Heart right ventricle (tissue), 16 donors: ENCODE results near the gene GRIN3A. TPM values are rescaled to one million over a fixed set of nuclear protein-coding genes. Genes with fewer than 3 reads are reported as not detected.
"Not testable (repeated sequence)": the region's sequence is repeated elsewhere in the genome, so short reads cannot be mapped to it uniquely, and the experiment has no call there.

Source experiments
- ATAC-seq, 8 donors: fragments of 200-7000 bp; cut with Tn5 transposase; one replicate each; pipeline ENCODE4 v1.9.1; 2020; ENCODE audit warnings: mild to moderate bottlenecking in 8 of 8, moderate library complexity in 8 of 8, moderate number of reproducible peaks in 1 of 8
- DNase-seq, 2 donors: peaks; one replicate each; pipeline ENCODE4 v3.0.0-alpha.2; 2020
- H3K27ac ChIP-seq, 10 donors: fragments of 200-600 bp; sonication (generic) in 2 of 10; one replicate each; pipeline versions ENCODE4 v1.5.0 to v1.8.0; 2020 to 2022; ENCODE audit warnings: mild to moderate bottlenecking in 3 of 10
- H3K27me3 ChIP-seq, 7 donors: fragments of 200-600 bp; one replicate each; pipeline ENCODE4 v1.8.0; 2021 to 2022; ENCODE audit warnings: mild to moderate bottlenecking in 2 of 7
- H3K36me3 ChIP-seq, 9 donors: fragments of 200-600 bp; sonication (generic) in 1 of 9; one replicate each; pipeline versions ENCODE4 v1.5.0 to v1.8.0; 2020 to 2022; ENCODE audit warnings: mild to moderate bottlenecking in 2 of 9
- H3K4me1 ChIP-seq, 9 donors: fragments of 200-600 bp; sonication (generic) in 1 of 9; one replicate each; pipeline versions ENCODE4 v1.5.0 to v1.8.0; 2020 to 2022; ENCODE audit warnings: mild to moderate bottlenecking in 4 of 9
- H3K4me3 ChIP-seq, 10 donors: fragments of 200-600 bp; sonication (generic) in 2 of 10; one replicate each; pipeline versions ENCODE4 v1.5.0 to v1.8.0; 2020 to 2022; ENCODE audit warnings: mild to moderate bottlenecking in 7 of 10, moderate library complexity in 2 of 10
- H3K9me3 ChIP-seq, 11 donors: fragments of 200-600 bp in 10 of 11; sonication (generic) in 2 of 11; one replicate each; pipeline versions ENCODE4 v1.5.0 to v1.8.0; 2013 to 2022; ENCODE audit warnings: mild to moderate bottlenecking in 2 of 11, control low read depth in 1 of 11, moderate library complexity in 1 of 11
- CTCF ChIP-seq, 9 donors: fragments of 200-600 bp; sonication (generic) in 2 of 9; IDR thresholded peaks; one replicate each; pipeline versions ENCODE4 v1.5.0 to v1.8.0; 2021 to 2022; ENCODE audit warnings: antibody characterized with exemption in 9 of 9, mild to moderate bottlenecking in 5 of 9, moderate library complexity in 1 of 9
- WGBS, 2 donors: extraction: QIAGEN DNeasy Blood & Tissue Kit; methylation state at CpG; one replicate each; pipeline ENCODE4 v1.1.7; 2013; ENCODE audit warnings: inconsistent platforms in 1 of 2; 5-methylcytosine and 5-hydroxymethylcytosine counted together
- intact Hi-C, 10 donors: fragments of 100-400 bp; cut with DNase I; formaldehyde crosslinking; loops; one replicate each; pipeline versions ENCODE4 v1.11.1 to v1.14.2; 2022
- polyA plus RNA-seq, 2 donors: library from polyadenylated mRNA; stranded (reverse); fragments of 200-250 nt; gene quantifications; one replicate each; pipeline ENCODE4 v1.2.3, GENCODE V29; 2013
- total RNA-seq, 10 donors: library from RNA; stranded (reverse); fragmentation: NEBNext Ultra II Directional in 3 of 10; extraction: Animal tissue kit (Norgen Biotek cat#: 25700) in 3 of 10; gene quantifications; one replicate each; pipeline versions ENCODE4 v1.2.1 to v1.2.4, GENCODE V29; 2021 to 2023
- donor health status: Arrhythmogenic right ventricular cardiomyopathy.
- donor health status: ischemic (EF 13 %, LVEDD 7.1; RV severe dilation, severe dysfunction).
- donor health status: healthy with polysubstance abuse.
- donor health status: DM: no; HTN: yes; CAD: no.
- donor health status: DM: no; HTN: no; CAD: no.
- donor health status: ischemic (EF 25% LVEDD 6.9; RV normal size, moderate dysfunction).
- donor health status: ischemic (EF 25% LVEDD 5.7; RV mildly dilated, moderate dysfunction).
- donor health status: healthy.
- donor health status: DM: yes; HTN: yes; CAD: no.
- donor health status: Ischemic cardiomyopathy.
- donor health status: ischemic (EF 35%, LVEDD 5.7; RV mildly dilated, moderate dysfunction).
- donor health status: nonischemic (EF 11% LVEDD 7.7; RV severe dilation, severe dysfunction).
- donor health status: DM: yes; HTN: yes; CAD: no.
- donor health status: PGD.
- donor health status: ischemic (EF 29% LVEDD 5.4; RV normal size, mild dysfunction).
- donor health status: nonischemic (EF 23%, LVEDD 6.1; RV moderate dilation, normal function).

GRIN3A gene
- total and polyA plus RNA-seq, 12 donors, result 0.06 to 1.4 (median 0.33) TPM

- WGBS, 2 donors, result 94 to 100% methylated on average over 1 of the region's 1 CpG
- Histone ChIP-seq H3K27ac (no peak overlapping the region), H3K4me3 (no peak overlapping the region), H3K36me3 (peaks cover 0 to 100% (median 57%) of the 10 kb centered on the region in 9 donors), H3K4me1 (no peaks in the 10 kb centered on the region), H3K9me3 (peaks cover 0 to 18% (median 0%) of the 10 kb centered on the region in 11 donors), H3K27me3 (no peaks in the 10 kb centered on the region)
- no peak for TF ChIP-seq CTCF (IDR thresholded peaks at IDR 0.05)
- DNase-seq (no peak), ATAC-seq (no peak)
- intact Hi-C loops, result no loop called here
Measured at GRCh38 chr9:101562966-101563365, 175.5 kb downstream of the GRIN3A start.

- Histone ChIP-seq H3K36me3 (peaks cover 0 to 100% (median 68%) of the 10 kb centered on the region in 9 donors), H3K9me3 (peaks cover 0 to 21% (median 0%) of the 10 kb centered on the region in 11 donors), H3K4me1 (no peaks in the 10 kb centered on the region), H3K4me3 (no peak overlapping the region), H3K27ac (no peak overlapping the region), H3K27me3 (no peaks in the 10 kb centered on the region)
- DNase-seq (no peak), ATAC-seq (no peak)
- intact Hi-C loops, result no loop called here
- 98 to 99% methylated on average over 1 of the region's 1 CpG for WGBS, 2 donors
- TF ChIP-seq CTCF (IDR thresholded peaks at IDR 0.05), result no peak
Measured at GRCh38 chr9:101561740-101562139, 176.7 kb downstream of the GRIN3A start.

GRCh38 chr9:101549472-101550098 is 188.9 kb downstream of the GRIN3A start:
- DNase-seq, H3K27me3 ChIP-seq, H3K4me3 ChIP-seq, intact Hi-C loops, H3K27ac ChIP-seq, H3K4me1 ChIP-seq, H3K9me3 ChIP-seq, ATAC-seq: not testable (repeated sequence)
- TF ChIP-seq CTCF (IDR thresholded peaks at IDR 0.05), result peak in 7 of 9 donors; percentile 34 to 52 (median 43)
- 72 to 81% methylated on average over 17 of the region's 18 CpGs for WGBS, 2 donors
- H3K36me3 ChIP-seq, result peaks cover 0 to 100% (median 91%) of the 10 kb centered on the region in 9 donors

- intact Hi-C loops, result no loop called here
- 98% methylated on average over 14 of the region's 14 CpGs for WGBS, 2 donors
Measured at GRCh38 chr9:101543098-101543735, 195.2 kb downstream of the GRIN3A start.

More at GRCh38 chr9:101543098-101543735, 195.2 kb downstream of the GRIN3A start:
- H3K9me3 ChIP-seq, result no peaks in the 10 kb centered on the region
- H3K27ac ChIP-seq, result no peak overlapping the region
- peaks cover 0 to 100% (median 56%) of the 10 kb centered on the region in 9 donors for H3K36me3 ChIP-seq
- ATAC-seq (no peak), DNase-seq (no peak)
- TF ChIP-seq CTCF (IDR thresholded peaks at IDR 0.05), result no peak
- H3K27me3 ChIP-seq, result no peaks in the 10 kb centered on the region
- no peak overlapping the region for H3K4me3 ChIP-seq
- peaks cover 0 to 7% (median 0%) of the 10 kb centered on the region in 9 donors for H3K4me1 ChIP-seq
